ENCODE data around the gene SCUBE1. TPM values are rescaled to one million over a fixed set of nuclear protein-coding genes. Genes with fewer than 3 reads are reported as not detected.
A peak's percentile ranks its signal among the peaks of the same experiment; 100 is the strongest.

SCUBE1 gene
- total and polyA plus RNA-seq, 11 donors: 0.04 to 0.40 (median 0.24) TPM; not detected in 1

- H3K27ac ChIP-seq: no peak overlapping the region
- WGBS, 4 donors: 90 to 92% (median 91%) methylated on average over 26 of the region's 26 CpGs
- H3K36me3 ChIP-seq: no peaks in the 10 kb centered on the region
- intact Hi-C loops (cut with DNase I): no loop called here
- H3K27me3 ChIP-seq: peaks cover 0 to 5% (median 0%) of the 10 kb centered on the region in 9 donors
- H3K4me1 ChIP-seq: peaks cover 0 to 4% (median 0%) of the 10 kb centered on the region in 12 donors
- H3K4me3 ChIP-seq: no peak overlapping the region
- DNase-seq (peak in 2 of 5 donors; percentile 26 to 40), ATAC-seq (no peak)
- TF ChIP-seq POLR2A (IDR thresholded peaks at IDR 0.05) (no peak), CTCF (IDR thresholded peaks at IDR 0.05) (no peak)
- H3K9me3 ChIP-seq: no peaks in the 10 kb centered on the region
Measured at GRCh38 chr22:43207849-43208702, 135.1 kb downstream of the SCUBE1 start.

- DNase-seq (peak in 2 of 5 donors; percentile 11 to 32), ATAC-seq (no peak)
- Histone ChIP-seq H3K27ac (no peak overlapping the region), H3K4me3 (no peak overlapping the region), H3K27me3 (no peaks in the 10 kb centered on the region), H3K4me1 (peaks cover 0 to 4% (median 0%) of the 10 kb centered on the region in 12 donors), H3K9me3 (no peaks in the 10 kb centered on the region), H3K36me3 (no peaks in the 10 kb centered on the region)
- intact Hi-C loops (cut with DNase I): no loop called here
- WGBS, 4 donors: 93 to 96% (median 94%) methylated on average over 13 of the region's 13 CpGs
- TF ChIP-seq POLR2A (IDR thresholded peaks at IDR 0.05) (no peak), CTCF (IDR thresholded peaks at IDR 0.05) (no peak)
Measured at GRCh38 chr22:43207386-43207785, 135.8 kb downstream of the SCUBE1 start.

GRCh38 chr22:43206509-43207161 is 136.5 kb downstream of the SCUBE1 start:
- Histone ChIP-seq H3K9me3 (no peaks in the 10 kb centered on the region), H3K27me3 (no peaks in the 10 kb centered on the region), H3K36me3 (no peaks in the 10 kb centered on the region), H3K4me1 (peaks cover 0 to 4% (median 0%) of the 10 kb centered on the region in 12 donors), H3K27ac (no peak overlapping the region), H3K4me3 (no peak overlapping the region)
- WGBS, 4 donors: 43 to 52% (median 47%) methylated on average over 17 to 23 of the region's 23 CpGs
- no peak for TF ChIP-seq CTCF (IDR thresholded peaks at IDR 0.05)
- peak in 2 of 5 donors; percentile 13 to 49 for DNase-seq
- intact Hi-C loops (cut with DNase I): no loop called here
- ATAC-seq: no peak
